Smooth muscle cell (in vitro differentiated cells): ENCODE measurements around the gene GPS1. TPM values are rescaled to one million over a fixed set of nuclear protein-coding genes. Genes with fewer than 3 reads are reported as not detected.

Experiments
- DNase-seq: peaks from one replicate; lab custom pipeline; 2025; ENCODE audit not compliant: unreplicated experiment; lab: John Stamatoyannopoulos, UW
- H2AFZ ChIP-seq: fragments of 200-600 bp; sonication (generic); 2 replicates; pipeline ENCODE4 v1.6.0; 2016; ENCODE audit warnings: antibody characterized with exemption, low read depth, mild to moderate bottlenecking
- H3F3A ChIP-seq: fragments of 200-600 bp; sonication (generic); 2 replicates; pipeline ENCODE4 v1.6.0; 2017; ENCODE audit warnings: antibody characterized with exemption, low read depth
- H3K27ac ChIP-seq: fragments of 200-600 bp; sonication (generic); 2 replicates; pipeline ENCODE4 v1.5.1; 2016; ENCODE audit warnings: low read depth, mild to moderate bottlenecking
- H3K27me3 ChIP-seq: fragments of 200-600 bp; sonication (generic); 2 replicates; pipeline ENCODE4 v1.6.1; 2016; ENCODE audit warnings: low read depth, mild to moderate bottlenecking
- H3K36me3 ChIP-seq: fragments of 200-600 bp; sonication (generic); 2 replicates; pipeline ENCODE4 v1.5.1; 2016; ENCODE audit warnings: low read depth
- H3K4me1 ChIP-seq: fragments of 200-600 bp; sonication (generic); 2 replicates; pipeline ENCODE4 v1.5.1; 2016; ENCODE audit warnings: low read depth
- H3K4me2 ChIP-seq: fragments of 200-600 bp; sonication (generic); 2 replicates; pipeline ENCODE4 v1.6.0; 2016; ENCODE audit warnings: mild to moderate bottlenecking
- H3K4me3 ChIP-seq: fragments of 200-600 bp; sonication (generic); 2 replicates; pipeline ENCODE4 v1.5.1; 2016; ENCODE audit warnings: mild to moderate bottlenecking
- H3K79me2 ChIP-seq: fragments of 200-600 bp; sonication (generic); 2 replicates; pipeline ENCODE4 v1.6.0; 2016; ENCODE audit warnings: low read depth, mild to moderate bottlenecking
- H3K9ac ChIP-seq: fragments of 200-600 bp; sonication (generic); 2 replicates; pipeline ENCODE4 v1.6.0; 2016; ENCODE audit warnings: low read depth
- H3K9me3 ChIP-seq: fragments of 200-600 bp; sonication (generic); replicated peaks from 2 replicates; pipeline ENCODE4 v1.5.1; 2016; ENCODE audit warnings: low read depth
- H4K20me1 ChIP-seq: fragments of 200-600 bp; sonication (generic); 2 replicates; pipeline ENCODE4 v1.6.0; 2016; ENCODE audit warnings: low read depth
- CTCF ChIP-seq: fragments of 200-600 bp; sonication (generic); IDR thresholded peaks from 2 replicates; pipeline ENCODE4 v1.5.1; 2017; ENCODE audit warnings: borderline replicate concordance, mild to moderate bottlenecking, antibody characterized with exemption; ENCODE audit not compliant: insufficient read depth, poor library complexity, severe bottlenecking
- WGBS: methylation state at CpG from one replicate; pipeline ENCODE4 v1.1.7; 2016; ENCODE audit warnings: low lambda C conversion rate; 5-methylcytosine and 5-hydroxymethylcytosine counted together
- polyA plus RNA-seq: library from polyadenylated mRNA; unstranded; fragments of >200 nt; fragmentation: Nextera tagmentation; extraction: Ambion mirVana; gene quantifications from 2 replicates; pipeline ENCODE4 v1.2.1, GENCODE V29; 2016
- total RNA-seq: library from RNA; depleted of rRNA; stranded (reverse); fragments of >200 nt; gene quantifications from 2 replicates; pipeline ENCODE4 v1.2.3, GENCODE V29; 2014

GPS1 gene
- total and polyA plus RNA-seq, 2 experiments from 2014 or later, result 93.7 to 134 TPM

- 97% methylated on average over 34 of the region's 34 CpGs for WGBS
- no peak overlapping the region for H3K9ac ChIP-seq
Observed at GRCh38 chr17:82061047-82061925, 9.6 kb downstream of the GPS1 start.

GRCh38 chr17:82062076-82062983 is 10.6 kb downstream of the GPS1 start:
- no peak overlapping the region for H3K4me3 ChIP-seq
- TF ChIP-seq CTCF, result no peak
- no peak overlapping the region for H2AFZ ChIP-seq
- H4K20me1 ChIP-seq, result no peaks in the 10 kb centered on the region
- 96% methylated on average over 23 of the region's 24 CpGs for WGBS
- H3K27ac ChIP-seq, result no peak overlapping the region
- H3K4me1 ChIP-seq, result peaks cover 6% of the 10 kb centered on the region
- H3F3A ChIP-seq, result no peaks in the 10 kb centered on the region
- no peak overlapping the region for H3K4me2 ChIP-seq
- DNase-seq, result no peak
- H3K27me3 ChIP-seq, result no peaks in the 10 kb centered on the region
- H3K79me2 ChIP-seq, result peaks cover 5% of the 10 kb centered on the region
- H3K36me3 ChIP-seq, result no peaks in the 10 kb centered on the region
- no peaks in the 10 kb centered on the region for H3K9me3 ChIP-seq
- H3K9ac ChIP-seq, result no peak overlapping the region

More at GRCh38 chr17:82061047-82061925, 9.6 kb downstream of the GPS1 start:
- Histone ChIP-seq H3K9me3 (no peaks in the 10 kb centered on the region), H3K4me1 (peaks cover 6% of the 10 kb centered on the region), H3K36me3 (no peaks in the 10 kb centered on the region), H3K27me3 (no peaks in the 10 kb centered on the region), H3K79me2 (peaks cover 5% of the 10 kb centered on the region), H4K20me1 (no peaks in the 10 kb centered on the region), H3K4me2 (no peak overlapping the region), H3F3A (no peaks in the 10 kb centered on the region), H2AFZ (no peak overlapping the region), H3K4me3 (no peak overlapping the region), H3K27ac (no peak overlapping the region)
- DNase-seq, result no peak
- no peak for TF ChIP-seq CTCF

- Histone ChIP-seq H3K27me3 (no peaks in the 10 kb centered on the region), H3F3A (no peaks in the 10 kb centered on the region), H2AFZ (no peak overlapping the region), H4K20me1 (no peaks in the 10 kb centered on the region), H3K4me3 (no peak overlapping the region), H3K9me3 (no peaks in the 10 kb centered on the region), H3K27ac (no peak overlapping the region), H3K36me3 (no peaks in the 10 kb centered on the region), H3K4me2 (no peak overlapping the region), H3K4me1 (peaks cover 6% of the 10 kb centered on the region), H3K9ac (no peak overlapping the region), H3K79me2 (peaks cover 5% of the 10 kb centered on the region)
- no peak for TF ChIP-seq CTCF
- DNase-seq, result no peak
- 98% methylated on average over 9 of the region's 9 CpGs for WGBS
Observed at GRCh38 chr17:82062984-82063368, 11.3 kb downstream of the GPS1 start.
